Endometrial microvascular endothelial cells (primary cell): ENCODE measurements around the gene FRMD4A. TPM values are rescaled to one million over a fixed set of nuclear protein-coding genes. Genes with fewer than 3 reads are reported as not detected.
"Not testable (repeated sequence)": the region's sequence is repeated elsewhere in the genome, so short reads cannot be mapped to it uniquely, and the experiment has no call there.

Experiments
- in situ Hi-C: cut with HindIII; loops from 2 replicates; pipeline ENCODE4 v1.10.0; 2017; ENCODE audit warnings: low sequenced_read_pairs, low pct_unique_long_range_greater_than_20kb; ENCODE audit errors: inconsistent ontology term
- total RNA-seq: library from RNA; depleted of rRNA; stranded (reverse); fragments of >200 nt; gene quantifications from one replicate; pipeline ENCODE4 v1.2.3, GENCODE V29; 2015; ENCODE audit errors: inconsistent ontology term

Gene FRMD4A
- total RNA-seq, 1 donor from 2014 or later = 62.2 TPM

GRCh38 chr10:13724484-13724883, 606.2 kb downstream of the FRMD4A start:
- in situ Hi-C loops = no loop called here

- in situ Hi-C loops = no loop called here
Measured at GRCh38 chr10:13722747-13723653, 607.7 kb downstream of the FRMD4A start.

- in situ Hi-C loops = no loop called here
Measured at GRCh38 chr10:13721486-13721885, 609.2 kb downstream of the FRMD4A start.

GRCh38 chr10:13720699-13721098, 610.0 kb downstream of the FRMD4A start:
- in situ Hi-C loops = no loop called here

- in situ Hi-C loops = no loop called here
Measured at GRCh38 chr10:13719425-13719824, 611.3 kb downstream of the FRMD4A start.

GRCh38 chr10:13718820-13719219, 611.9 kb downstream of the FRMD4A start:
- in situ Hi-C loops = no loop called here

GRCh38 chr10:13717936-13718772, 612.6 kb downstream of the FRMD4A start:
- in situ Hi-C loops = no loop called here

- in situ Hi-C loops = no loop called here
Measured at GRCh38 chr10:13717571-13717935, 613.2 kb downstream of the FRMD4A start.

GRCh38 chr10:13716081-13717071, 614.3 kb downstream of the FRMD4A start:
- in situ Hi-C loops = no loop called here

GRCh38 chr10:13715596-13715995, 615.1 kb downstream of the FRMD4A start:
- in situ Hi-C loops = not testable (repeated sequence)

GRCh38 chr10:13715100-13715499, 615.6 kb downstream of the FRMD4A start:
- in situ Hi-C loops = no loop called here

GRCh38 chr10:13712837-13713581, 617.7 kb downstream of the FRMD4A start:
- in situ Hi-C loops = no loop called here

- in situ Hi-C loops = no loop called here
Measured at GRCh38 chr10:13712476-13712836, 618.3 kb downstream of the FRMD4A start.

GRCh38 chr10:13711291-13711690, 619.4 kb downstream of the FRMD4A start:
- in situ Hi-C loops = no loop called here

- in situ Hi-C loops = no loop called here
Measured at GRCh38 chr10:13709931-13710650, 620.6 kb downstream of the FRMD4A start.

- in situ Hi-C loops = no loop called here
Measured at GRCh38 chr10:13708256-13708990, 622.3 kb downstream of the FRMD4A start.
